Loucy (cell line): ENCODE results near the gene TGM5.

Experiments used
- H2AFZ ChIP-seq: fragments of 200-600 bp; sonication (generic); 2 replicates; pipeline ENCODE4 v1.6.0; 2016; ENCODE audit warnings: antibody characterized with exemption, mild to moderate bottlenecking, low read length, moderate library complexity
- H3F3A ChIP-seq: fragments of 200-600 bp; 2 replicates; pipeline ENCODE4 v1.6.0; 2016; ENCODE audit warnings: antibody characterized with exemption, low read depth, mild to moderate bottlenecking
- H3K27me3 ChIP-seq: fragments of 200-600 bp; sonication (generic); 2 replicates; pipeline ENCODE4 v1.6.1; 2014; ENCODE audit warnings: low read length, mild to moderate bottlenecking; ENCODE audit not compliant: insufficient read depth, poor library complexity, severe bottlenecking
- H3K36me3 ChIP-seq: fragments of 200-600 bp; sonication (generic); 2 replicates; pipeline ENCODE4 v1.6.1; 2016; ENCODE audit warnings: low read length; ENCODE audit not compliant: insufficient read depth
- H3K4me1 ChIP-seq: fragments of 200-600 bp; sonication (generic); 2 replicates; pipeline ENCODE4 v1.5.1; 2014; ENCODE audit warnings: low read length, mild to moderate bottlenecking; ENCODE audit not compliant: insufficient read depth, poor library complexity, severe bottlenecking
- H3K4me2 ChIP-seq: fragments of 200-600 bp; sonication (generic); 2 replicates; pipeline ENCODE4 v1.6.0; 2014; ENCODE audit warnings: antibody characterized with exemption, low read length, low read depth, mild to moderate bottlenecking; ENCODE audit not compliant: poor library complexity, severe bottlenecking
- H3K4me3 ChIP-seq: fragments of 200-600 bp; sonication (generic); 2 replicates; pipeline ENCODE4 v1.5.1; 2014; ENCODE audit warnings: low read length, mild to moderate bottlenecking, mixed read lengths; ENCODE audit not compliant: poor library complexity, severe bottlenecking
- H3K79me2 ChIP-seq: fragments of 200-600 bp; sonication (generic); 2 replicates; pipeline ENCODE4 v1.6.1; 2014; ENCODE audit warnings: low read length; ENCODE audit not compliant: insufficient read depth
- H3K9ac ChIP-seq: fragments of 200-600 bp; sonication (generic); 2 replicates; pipeline ENCODE4 v1.6.0; 2014; ENCODE audit warnings: mild to moderate bottlenecking, low read depth, low read length, moderate library complexity; ENCODE audit not compliant: poor library complexity, severe bottlenecking
- H3K9me2 ChIP-seq: fragments of 200-600 bp; sonication (generic); replicated peaks from 2 replicates; pipeline ENCODE4 v1.6.1; 2016; ENCODE audit warnings: low read depth, low read length, mixed read lengths
- H3K9me3 ChIP-seq: fragments of 200-600 bp; sonication (generic); 2 replicates; pipeline ENCODE4 v1.6.1; 2014; ENCODE audit warnings: mild to moderate bottlenecking, antibody characterized with exemption, low read length, low read depth; ENCODE audit not compliant: insufficient read depth
- H4K20me1 ChIP-seq: fragments of 200-600 bp; sonication (generic); 2 replicates; pipeline ENCODE4 v1.6.0; 2014; ENCODE audit warnings: antibody characterized with exemption, low read length, mild to moderate bottlenecking; ENCODE audit not compliant: insufficient read depth, poor library complexity, severe bottlenecking
- EZH2phosphoT487 ChIP-seq: fragments of 200-600 bp; IDR thresholded peaks from 2 replicates; pipeline ENCODE4 v1.6.1; 2018; ENCODE audit warnings: antibody characterized with exemption, mild to moderate bottlenecking, moderate library complexity, borderline replicate concordance
- TF ChIP-seq, protein P1 (sequence below): fragments of 200-600 bp; sonication (generic); conservative IDR thresholded peaks from 2 replicates; pipeline ENCODE4 v1.5.1; 2014; ENCODE audit warnings: mild to moderate bottlenecking, antibody characterized with exemption, low read length

The TGM5 gene

DNA sequence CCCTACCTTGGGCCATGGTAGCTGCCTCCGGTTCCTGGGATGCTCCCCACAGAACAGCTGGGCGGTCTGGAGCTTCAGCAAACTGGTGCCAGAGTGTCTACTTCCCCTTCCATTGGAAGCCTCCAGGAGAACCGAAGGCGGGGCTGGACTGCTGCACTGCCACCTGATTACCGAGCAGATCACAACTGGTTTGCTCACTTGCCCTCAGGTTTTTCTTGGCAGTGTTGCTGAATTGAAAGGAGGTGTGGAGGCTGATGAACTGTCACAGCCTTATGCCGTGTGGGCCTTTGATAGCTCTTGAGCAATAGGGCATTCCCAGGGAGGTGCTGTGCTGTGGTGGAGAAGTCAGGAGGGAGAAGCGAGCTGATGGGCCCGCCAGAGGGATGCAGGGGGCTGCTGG, at the start of gene TGM5:
TGM5 (minus strand) TSS at position 95 of the 400 bp plus-strand sequence; CDS start at position 16, 79 bp downstream.
- Histone ChIP-seq H3K4me3 (no peak within 1 kb of the TSS), H3K79me2 (no peaks in the 10 kb centered on the region), H3K4me1 (peaks cover 25% of the 10 kb centered on the region), H3K4me2 (no peak within 1 kb of the TSS), H3K27me3 (no peaks in the 10 kb centered on the region), H4K20me1 (no peaks in the 10 kb centered on the region), H3K9me3 (no peaks in the 10 kb centered on the region), H3K9ac (no peak within 1 kb of the TSS), H2AFZ (no peak within 1 kb of the TSS), H3F3A (peaks cover 6% of the 10 kb centered on the region; the same call in 1 of the 2 replicates), H3K36me3 (no peaks in the 10 kb centered on the region), H3K9me2 (no peaks in the 10 kb centered on the region)
- no peak for TF ChIP-seq EZH2phosphoT487
- TF ChIP-seq, protein P1, sequence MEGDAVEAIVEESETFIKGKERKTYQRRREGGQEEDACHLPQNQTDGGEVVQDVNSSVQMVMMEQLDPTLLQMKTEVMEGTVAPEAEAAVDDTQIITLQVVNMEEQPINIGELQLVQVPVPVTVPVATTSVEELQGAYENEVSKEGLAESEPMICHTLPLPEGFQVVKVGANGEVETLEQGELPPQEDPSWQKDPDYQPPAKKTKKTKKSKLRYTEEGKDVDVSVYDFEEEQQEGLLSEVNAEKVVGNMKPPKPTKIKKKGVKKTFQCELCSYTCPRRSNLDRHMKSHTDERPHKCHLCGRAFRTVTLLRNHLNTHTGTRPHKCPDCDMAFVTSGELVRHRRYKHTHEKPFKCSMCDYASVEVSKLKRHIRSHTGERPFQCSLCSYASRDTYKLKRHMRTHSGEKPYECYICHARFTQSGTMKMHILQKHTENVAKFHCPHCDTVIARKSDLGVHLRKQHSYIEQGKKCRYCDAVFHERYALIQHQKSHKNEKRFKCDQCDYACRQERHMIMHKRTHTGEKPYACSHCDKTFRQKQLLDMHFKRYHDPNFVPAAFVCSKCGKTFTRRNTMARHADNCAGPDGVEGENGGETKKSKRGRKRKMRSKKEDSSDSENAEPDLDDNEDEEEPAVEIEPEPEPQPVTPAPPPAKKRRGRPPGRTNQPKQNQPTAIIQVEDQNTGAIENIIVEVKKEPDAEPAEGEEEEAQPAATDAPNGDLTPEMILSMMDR: no peak

DNA sequence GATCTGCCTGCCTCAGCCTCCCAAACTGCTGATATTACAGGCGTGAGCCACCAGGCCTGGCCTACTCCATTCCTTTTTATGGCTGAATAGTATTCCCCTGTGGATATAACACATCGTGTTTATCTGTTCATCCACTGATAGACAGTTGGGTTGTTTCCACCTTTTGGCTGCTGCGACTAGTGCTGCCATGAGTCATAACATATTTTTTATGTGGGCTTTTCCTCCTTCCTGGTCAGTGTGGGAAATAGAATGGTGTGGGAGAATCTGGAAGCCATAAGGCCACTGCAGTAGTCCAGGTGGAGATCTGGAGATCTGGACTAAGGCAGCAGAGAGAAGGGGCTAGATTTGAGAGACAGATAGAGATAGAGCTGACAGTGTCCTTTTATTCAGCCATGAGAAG, 47.4 kb upstream of the TGM5 start:
- H3K9me2 ChIP-seq: no peaks in the 10 kb centered on the region
- H3K4me3 ChIP-seq: no peak overlapping the region
- no peaks in the 10 kb centered on the region for H3K9me3 ChIP-seq
- H3K79me2 ChIP-seq: no peaks in the 10 kb centered on the region
- no peak overlapping the region for H3K4me2 ChIP-seq
- no peaks in the 10 kb centered on the region for H3K4me1 ChIP-seq
- no peaks in the 10 kb centered on the region for H3F3A ChIP-seq
- H3K36me3 ChIP-seq: no peaks in the 10 kb centered on the region
- H3K27me3 ChIP-seq: no peaks in the 10 kb centered on the region
- H3K9ac ChIP-seq: no peak overlapping the region
- no peaks in the 10 kb centered on the region for H4K20me1 ChIP-seq
- no peak overlapping the region for H2AFZ ChIP-seq
- TF ChIP-seq EZH2phosphoT487: no peak
- TF ChIP-seq, protein P1: no peak

DNA sequence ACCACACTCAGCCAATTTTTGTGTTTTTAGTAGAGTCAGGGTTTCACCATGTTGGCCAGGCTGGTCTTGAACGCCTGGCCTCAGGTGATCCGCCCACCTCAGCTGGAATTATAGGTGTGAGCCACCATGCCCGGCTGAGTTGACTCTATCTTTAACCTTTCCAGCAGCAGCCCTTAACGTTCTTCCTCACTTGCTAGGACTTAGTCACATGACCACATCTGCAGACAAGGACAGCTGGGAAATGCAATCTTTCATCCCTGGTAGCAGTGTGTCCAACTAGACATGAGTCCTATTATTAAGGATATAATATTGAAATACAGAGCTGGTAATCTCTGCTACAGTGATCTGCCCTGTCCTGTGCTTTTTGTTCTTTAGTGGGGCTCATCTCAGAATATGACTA, 45.6 kb upstream of the TGM5 start:
- no peaks in the 10 kb centered on the region for H3K79me2 ChIP-seq
- no peak overlapping the region for H3K4me3 ChIP-seq
- no peak overlapping the region for H2AFZ ChIP-seq
- H3K9me3 ChIP-seq: no peaks in the 10 kb centered on the region
- H4K20me1 ChIP-seq: no peaks in the 10 kb centered on the region
- no peaks in the 10 kb centered on the region for H3K27me3 ChIP-seq
- H3K36me3 ChIP-seq: no peaks in the 10 kb centered on the region
- no peaks in the 10 kb centered on the region for H3K9me2 ChIP-seq
- no peaks in the 10 kb centered on the region for H3F3A ChIP-seq
- TF ChIP-seq, protein P1: no peak
- TF ChIP-seq EZH2phosphoT487: no peak
- no peak overlapping the region for H3K4me2 ChIP-seq
- no peak overlapping the region for H3K9ac ChIP-seq
- no peaks in the 10 kb centered on the region for H3K4me1 ChIP-seq
